ENCODE data around the gene B4GALT4.
"Not testable (repeated sequence)": the region's sequence is repeated elsewhere in the genome, so short reads cannot be mapped to it uniquely, and the experiment has no call there.

Gene B4GALT4

DNA sequence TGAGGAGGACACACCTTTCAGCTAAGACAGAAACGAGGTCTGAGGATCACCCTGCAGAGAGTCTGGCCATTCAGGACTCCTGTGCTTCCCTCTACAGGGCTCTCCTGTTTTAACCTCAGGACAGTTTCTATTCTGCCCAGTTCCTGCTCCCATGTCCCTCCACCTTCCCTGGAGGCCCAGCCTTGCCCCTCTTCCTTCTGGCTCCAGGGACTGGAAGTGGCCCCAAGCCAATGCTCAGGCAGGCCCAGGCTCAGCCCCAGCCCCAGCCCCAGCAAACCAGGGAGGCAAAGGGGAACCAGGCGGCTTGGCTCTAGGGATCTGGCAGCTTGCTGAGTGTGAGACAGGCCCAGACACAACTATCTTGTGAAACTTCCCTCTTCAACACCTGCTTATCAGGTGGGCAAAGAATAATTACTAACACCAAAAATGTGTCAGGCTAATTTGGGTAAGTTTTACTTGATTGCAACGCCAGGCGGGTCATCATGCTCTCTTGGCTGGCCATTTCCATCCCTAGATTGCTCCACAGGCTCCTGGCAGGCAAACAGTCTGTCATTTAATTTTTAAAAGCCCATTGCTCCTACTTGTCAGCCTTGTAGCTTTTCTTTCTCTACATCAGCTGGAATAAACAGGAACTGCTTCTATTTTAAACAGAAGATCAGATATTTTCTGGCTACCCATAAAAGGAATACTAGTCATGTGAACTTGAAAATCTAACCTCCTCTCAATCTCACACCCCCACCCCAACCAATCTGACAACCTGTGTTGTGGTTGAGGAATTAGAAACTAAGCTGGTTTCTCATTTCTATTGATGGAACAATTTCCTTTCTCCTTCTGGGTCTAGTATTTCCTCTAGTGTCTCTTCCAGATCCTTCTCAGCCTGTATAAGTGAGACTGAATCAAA lies 33.8 kb downstream of the B4GALT4 start:
- DNase-seq (ENCODE audit: insufficient read length, low spot score) (no peak), FAIRE-seq (no peak)

DNA sequence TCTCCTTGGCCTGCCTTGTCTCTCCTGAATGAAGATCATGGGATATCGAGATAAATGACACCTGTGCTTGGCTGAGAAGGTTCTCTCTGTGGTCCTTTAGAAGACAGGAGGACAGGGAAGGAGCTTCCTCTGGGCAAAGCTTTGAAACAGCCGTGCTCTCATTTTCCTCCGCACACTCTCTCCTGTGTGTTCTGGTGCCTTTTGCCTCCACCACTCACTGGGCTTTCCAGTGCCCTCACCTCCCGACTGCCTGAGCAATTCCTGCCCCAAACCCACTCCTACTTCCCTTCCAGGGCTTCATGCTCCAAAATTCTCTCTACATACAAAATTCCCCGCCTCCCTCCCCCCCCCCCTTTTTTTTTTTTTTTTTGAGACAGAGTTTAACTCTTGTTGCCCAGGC lies 35.0 kb downstream of the B4GALT4 start:
- FAIRE-seq (no peak), DNase-seq (ENCODE audit: insufficient read length, low spot score) (no peak)

DNA sequence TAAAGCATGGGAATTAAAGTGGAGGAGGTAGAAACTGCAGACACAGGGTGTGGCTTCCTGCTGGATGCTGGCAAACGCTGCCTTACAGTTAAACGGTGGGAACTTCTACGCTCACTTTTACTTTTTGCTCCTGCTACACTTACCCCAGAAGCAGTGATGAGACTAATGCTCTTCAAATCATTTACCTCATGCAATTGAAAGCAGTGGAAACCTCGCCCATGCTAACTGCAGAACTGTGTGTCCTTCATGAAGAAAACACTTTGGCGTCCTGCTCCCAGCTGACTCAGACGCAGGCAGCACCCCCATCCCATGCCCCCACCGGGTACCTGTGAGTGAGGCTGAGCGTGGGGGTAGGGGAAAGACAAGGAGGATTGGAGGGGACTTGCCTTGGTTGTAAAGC lies 35.5 kb downstream of the B4GALT4 start:
- FAIRE-seq: no peak
- DNase-seq (ENCODE audit: insufficient read length, low spot score): no peak

DNA sequence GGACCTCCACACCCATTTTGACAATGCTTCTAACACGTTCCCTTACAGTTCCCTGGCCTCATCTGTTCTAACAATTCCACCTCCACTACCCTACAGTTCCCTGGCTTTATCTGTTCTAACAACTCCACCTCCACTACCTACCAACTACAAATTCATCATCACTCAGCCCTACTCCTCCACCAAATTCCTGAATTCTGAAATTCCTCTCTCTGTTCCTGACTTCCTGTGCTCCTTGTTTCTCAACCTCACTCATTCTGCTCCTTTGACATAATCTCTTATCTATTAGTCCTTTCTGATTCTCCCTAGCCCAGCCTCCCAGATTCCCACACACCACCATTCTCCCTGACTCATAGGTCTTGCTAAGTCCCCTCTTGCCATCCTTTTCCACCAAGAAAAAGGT lies 44.8 kb downstream of the B4GALT4 start:
- FAIRE-seq (no peak), DNase-seq (ENCODE audit: insufficient read length, low spot score) (no peak)

DNA sequence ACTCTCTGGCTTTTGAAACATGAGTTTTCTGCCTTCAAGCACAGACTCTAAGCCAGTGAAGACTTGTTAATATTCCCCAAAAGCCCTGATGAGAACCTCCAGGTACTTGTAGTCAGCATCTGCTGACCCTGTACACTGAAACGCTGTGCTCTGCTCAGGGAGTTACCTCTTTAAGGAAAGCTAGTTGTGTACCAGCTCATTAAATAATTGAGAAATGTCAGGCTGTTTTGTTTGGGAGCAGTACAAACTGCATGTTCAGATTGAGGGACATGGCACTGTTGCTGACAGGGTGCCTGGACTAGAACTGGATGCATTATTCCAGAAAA lies 45.6 kb downstream of the B4GALT4 start:
- DNase-seq (ENCODE audit: insufficient read length, low spot score) (no peak), FAIRE-seq (no peak)

DNA sequence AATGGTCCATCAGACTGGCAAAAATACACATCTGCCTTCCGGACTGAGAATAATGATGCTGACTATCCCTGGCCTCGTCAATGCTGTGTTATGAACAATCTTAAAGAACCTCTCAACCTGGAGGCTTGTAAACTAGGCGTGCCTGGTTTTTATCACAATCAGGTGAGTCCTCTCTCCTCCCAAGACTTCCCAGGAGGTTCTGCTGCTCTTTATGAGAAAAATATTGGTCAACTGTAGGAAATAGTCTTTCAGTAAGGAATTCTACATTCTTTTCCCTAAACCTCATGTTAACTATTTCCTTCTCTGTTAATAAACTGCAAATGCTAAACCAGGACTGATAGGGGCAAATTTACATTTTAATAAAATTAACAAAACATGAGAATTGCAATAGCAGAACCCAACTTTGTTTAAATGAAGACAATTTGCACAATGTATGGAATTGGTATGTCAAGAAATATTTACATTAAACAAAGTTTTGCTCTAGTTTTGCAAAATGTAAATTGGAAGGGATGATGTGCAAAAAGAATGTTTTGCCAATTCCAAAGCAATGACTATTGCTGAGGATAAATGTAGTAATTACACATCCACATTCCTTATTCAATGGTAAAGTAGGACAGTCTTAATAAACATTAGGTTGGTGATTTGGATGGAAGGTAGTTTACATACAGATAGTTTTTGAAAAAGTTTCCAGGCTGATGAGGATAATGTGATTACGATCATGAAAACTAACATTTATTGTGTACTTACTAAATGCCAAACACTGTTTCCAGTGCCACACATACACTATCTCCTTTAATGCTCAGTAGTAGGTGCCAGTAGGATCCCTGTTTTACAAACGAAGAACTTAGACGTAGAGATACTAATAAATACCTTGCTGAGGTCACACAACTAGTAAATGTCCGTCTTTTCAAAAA lies 46.2 kb downstream of the B4GALT4 start:
- DNase-seq (ENCODE audit: insufficient read length, low spot score) (no peak), FAIRE-seq (no peak)

DNA sequence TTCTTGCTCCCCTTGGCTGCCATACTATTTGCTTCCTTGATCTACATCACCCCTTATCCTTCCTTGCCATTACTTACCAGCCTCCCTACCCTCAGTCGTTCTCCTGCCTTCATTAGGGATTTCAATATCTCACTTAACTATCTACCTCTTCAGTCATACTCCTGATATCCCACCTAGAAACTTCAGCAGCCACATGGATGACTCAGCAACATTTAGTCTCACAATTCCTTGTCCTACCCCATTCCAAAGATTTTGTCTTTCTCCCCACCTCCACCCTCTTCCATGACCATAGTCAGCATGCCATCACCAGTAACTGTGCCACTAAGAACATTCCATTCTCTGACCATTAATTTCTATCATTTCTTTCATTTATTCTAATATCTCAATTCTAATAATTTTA lies 48.9 kb downstream of the B4GALT4 start:
- DNase-seq (ENCODE audit: insufficient read length, low spot score) (no peak), FAIRE-seq (no peak)

DNA sequence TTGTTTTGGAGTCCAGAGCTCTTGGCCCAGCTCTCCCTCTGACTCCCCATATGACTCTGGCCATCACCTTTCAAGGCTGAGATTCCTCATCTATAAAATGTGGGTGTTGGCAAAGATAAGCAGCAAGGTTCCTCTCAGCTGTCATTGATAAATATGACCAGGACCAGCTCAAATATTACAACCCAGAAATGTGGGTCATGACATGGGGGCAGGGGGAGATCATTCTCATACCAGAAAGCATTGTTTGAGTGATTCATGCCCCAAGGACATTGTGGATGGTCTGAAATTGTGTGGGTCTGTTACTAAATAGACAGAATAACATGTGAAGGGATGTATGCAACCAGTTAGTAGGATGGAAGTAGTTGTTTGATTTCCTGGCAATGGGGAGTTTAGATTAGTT lies 53.4 kb downstream of the B4GALT4 start:
- no peak for DNase-seq (ENCODE audit: insufficient read length, low spot score)
- no peak for FAIRE-seq

- DNase-seq (ENCODE audit: insufficient read length, low spot score): no peak
- FAIRE-seq: no peak
These were observed 55.7 kb downstream of the B4GALT4 start for GRCh38 chr3:119184796-119185570.

GRCh38 chr3:119184111-119184510 lies 56.6 kb downstream of the B4GALT4 start:
- FAIRE-seq (no peak), DNase-seq (ENCODE audit: insufficient read length, low spot score) (no peak)

DNA sequence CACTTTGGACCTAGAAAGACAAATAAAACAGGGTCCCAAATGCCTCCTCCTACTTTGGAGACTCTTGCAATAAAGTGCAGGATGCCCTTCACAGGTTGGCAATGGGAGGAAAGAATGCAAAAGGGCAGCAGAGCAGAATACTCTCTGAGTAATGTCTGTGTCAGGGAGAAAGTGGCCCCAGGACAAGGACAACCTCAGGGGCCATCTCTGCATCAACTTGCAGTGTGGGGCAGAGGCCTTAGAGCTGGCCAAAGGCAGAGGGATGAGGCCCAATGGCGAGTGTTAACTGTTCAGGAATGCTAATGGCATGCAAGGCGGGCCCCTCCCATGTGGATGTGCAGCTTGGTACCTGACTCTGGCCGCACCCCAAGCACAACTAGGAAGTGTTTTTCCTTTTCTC lies 58.9 kb downstream of the B4GALT4 start:
- DNase-seq (ENCODE audit: insufficient read length, low spot score) (no peak), FAIRE-seq (no peak)

- DNase-seq (ENCODE audit: insufficient read length, low spot score): no peak
- no peak for FAIRE-seq
These were observed 63.4 kb downstream of the B4GALT4 start for GRCh38 chr3:119177321-119177720.

GRCh38 chr3:119176778-119177177 lies 63.9 kb downstream of the B4GALT4 start:
- no peak for FAIRE-seq
- DNase-seq (ENCODE audit: insufficient read length, low spot score): no peak

DNA sequence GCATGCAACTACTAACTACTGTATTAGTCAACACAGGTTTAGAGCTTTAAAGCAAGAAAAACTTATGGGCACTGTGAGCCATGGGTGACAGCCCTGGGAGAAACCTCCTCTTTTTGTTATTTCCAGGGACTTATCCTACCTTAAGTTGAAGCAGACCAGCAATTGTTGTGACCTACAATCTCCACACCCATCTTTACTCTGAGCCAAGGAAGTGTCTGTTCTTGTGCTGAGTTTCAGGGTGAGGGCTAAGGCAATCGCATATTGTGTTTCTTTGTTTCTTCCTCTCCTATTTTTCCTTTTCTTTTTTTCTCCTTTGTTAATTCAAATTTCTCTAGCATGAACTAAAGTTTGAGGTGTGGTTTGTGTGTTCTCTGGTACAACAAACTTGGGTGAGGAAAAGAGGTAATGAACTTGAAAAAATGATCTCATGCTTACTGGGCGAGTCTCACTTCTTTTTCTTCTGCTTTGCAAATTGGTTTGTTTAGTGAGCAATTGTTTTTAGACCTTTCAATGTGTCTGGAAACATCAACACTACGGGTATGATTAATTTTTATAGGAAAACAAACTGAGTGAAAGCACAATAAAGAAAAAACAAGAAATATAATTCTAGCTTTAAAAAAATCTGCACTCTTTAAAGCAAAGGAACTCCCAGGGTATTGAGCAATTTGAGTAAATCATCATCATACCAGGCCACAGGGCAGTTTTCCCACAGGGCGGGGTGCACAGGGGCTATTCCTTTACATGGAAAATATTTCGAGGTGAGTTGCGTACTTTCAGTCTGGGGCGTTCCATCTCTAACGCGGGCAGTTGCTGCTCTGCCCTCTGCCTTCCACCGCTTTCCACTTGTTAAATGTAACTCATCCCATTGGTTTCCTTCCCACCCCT lies 64.6 kb downstream of the B4GALT4 start:
- DNase-seq (ENCODE audit: insufficient read length, low spot score) (no peak), FAIRE-seq (no peak)

DNA sequence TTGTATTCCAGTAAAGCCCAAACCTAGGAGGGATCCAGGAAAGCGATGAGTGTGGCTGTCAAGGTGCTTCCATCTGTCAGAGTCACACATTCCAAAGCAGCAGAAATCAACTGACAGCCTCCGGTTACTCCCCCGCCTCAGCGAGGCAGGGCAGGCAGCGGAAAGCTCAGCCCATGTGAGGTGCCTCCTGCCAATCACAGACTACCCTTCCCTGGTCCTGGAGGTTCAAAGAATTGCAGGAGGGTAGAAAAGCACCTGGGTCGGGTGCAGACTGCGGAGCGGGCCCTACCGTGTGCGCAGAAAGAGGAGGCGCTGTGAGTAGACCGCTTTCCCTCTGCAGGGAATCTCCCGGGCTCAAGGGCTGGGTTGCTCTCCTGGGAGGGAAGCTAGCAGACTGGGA lies 67.4 kb downstream of the B4GALT4 start, which contains the start of gene UPK1B:
TSS of gene UPK1B (plus strand) at position 274 of the 400 bp plus-strand sequence. CDS start 13,144 bp downstream, outside the sequence.
- FAIRE-seq (no peak), DNase-seq (ENCODE audit: insufficient read length, low spot score) (no peak)

DNA sequence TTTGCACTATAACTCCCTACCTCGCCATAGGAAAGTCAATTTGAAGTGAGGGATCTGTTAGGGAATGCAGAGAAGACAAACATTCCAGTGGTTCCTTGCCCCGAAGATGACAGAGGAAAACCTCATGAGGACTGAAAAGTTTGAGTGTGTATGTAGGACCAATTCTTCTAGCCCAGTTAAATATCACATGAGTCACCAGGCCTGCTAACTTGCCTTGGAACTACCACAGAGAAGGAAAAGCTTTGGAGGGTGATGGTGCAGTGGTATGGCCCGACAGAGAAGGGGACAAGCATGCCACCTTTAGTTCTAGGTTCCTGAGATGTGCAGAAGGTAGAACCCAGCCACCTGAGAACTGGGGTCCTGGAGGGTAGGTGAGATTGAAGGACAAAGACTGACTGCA lies 69.9 kb downstream of the B4GALT4 start:
- DNase-seq (ENCODE audit: insufficient read length, low spot score) (no peak), FAIRE-seq (no peak)

DNA sequence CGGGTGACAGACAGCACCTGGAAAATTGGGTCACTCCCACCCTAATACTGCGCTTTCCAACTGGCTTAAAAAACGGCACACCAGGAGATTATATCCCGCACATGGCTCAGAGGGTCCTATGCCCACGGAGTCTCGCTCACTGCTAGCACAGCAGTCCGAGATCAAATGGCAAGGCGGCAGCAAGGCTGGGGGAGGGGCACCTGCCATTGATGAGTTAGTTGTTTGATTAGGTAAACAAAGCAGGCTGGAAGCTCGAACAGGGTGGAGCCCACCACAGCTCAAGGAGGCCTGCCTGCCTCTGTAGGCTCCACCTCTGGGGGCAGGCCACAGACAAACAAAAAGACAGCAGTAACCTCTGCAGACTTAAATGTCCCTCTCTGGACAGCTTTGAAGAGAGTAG lies 75.9 kb downstream of the B4GALT4 start:
- DNase-seq (ENCODE audit: insufficient read length, low spot score); FAIRE-seq: not testable (repeated sequence)

Data from GM19239 (cell line).